HEK293 (cell line): Measurements from ENCODE around the gene SSH3.

Experiments used
- CTCF ChIA-PET: fragments of 350-600 bp; formaldehyde crosslinking; extraction: SDS; loops from one replicate; lab custom pipeline; 2021; ENCODE audit warnings: antibody characterized with exemption; lab: Yijun Ruan, JAX
- POLR2A ChIA-PET: fragments of 300-600 bp; formaldehyde crosslinking; extraction: SDS; loops from one replicate; lab custom pipeline; 2020; ENCODE audit warnings: antibody characterized with exemption, inconsistent platforms; lab: Yijun Ruan, JAX
- H3K27ac ChIP-seq: fragments of 200-500 bp; sonication (Bioruptor generic); 2 replicates; pipeline ENCODE4 v1.5.1; 2014; ENCODE audit warnings: low read depth, low read length, control low read depth, inconsistent platforms; ENCODE audit errors: extremely low read depth
- H3K36me3 ChIP-seq, 2 experiments: fragments of 200-500 bp in 1 of 2; sonication (Bioruptor generic) in 1 of 2; 1 replicate in 1 of 2; 2 replicates in 1 of 2; pipeline ENCODE4 v1.5.1; 2014 to 2017; ENCODE audit warnings: inconsistent platforms in 2 of 2, low read length in 2 of 2; ENCODE audit not compliant: control insufficient read depth in 2 of 2, insufficient read depth in 1 of 2
- H3K4me1 ChIP-seq: fragments of 200-500 bp; sonication (Bioruptor generic); 2 replicates; pipeline ENCODE4 v1.5.1; 2014; ENCODE audit warnings: mild to moderate bottlenecking, low read length, inconsistent platforms; ENCODE audit not compliant: control insufficient read depth, insufficient read depth
- H3K4me3 ChIP-seq: 2 replicates; pipeline ENCODE4 v1.5.1; 2011; ENCODE audit warnings: low read depth, mild to moderate bottlenecking, control low read depth, low read length, moderate library complexity
- H3K9me3 ChIP-seq: fragments of 200-500 bp; sonication (Bioruptor generic); 2 replicates; pipeline ENCODE4 v1.5.1; 2014; ENCODE audit warnings: low read depth, low read length, inconsistent platforms; ENCODE audit not compliant: control insufficient read depth, insufficient read depth
- GLI4 ChIP-seq: fragments of 450-650 bp; formaldehyde crosslinking; IDR thresholded peaks from 2 replicates; pipeline ENCODE4 v1.5.1; 2016; ENCODE audit warnings: missing biosample characterization, missing genetic modification characterization
- GLIS2 ChIP-seq: fragments of 450-650 bp; formaldehyde crosslinking; IDR thresholded peaks from 2 replicates; pipeline ENCODE4 v1.5.1; 2016; ENCODE audit warnings: missing biosample characterization, missing genetic modification characterization
- HIC1 ChIP-seq: fragments of 450-650 bp; formaldehyde crosslinking; IDR thresholded peaks from 2 replicates; pipeline ENCODE4 v1.5.1; 2016; ENCODE audit warnings: missing biosample characterization, missing genetic modification characterization
- TRIM28 ChIP-seq: IDR thresholded peaks from 2 replicates; pipeline ENCODE4 v1.6.1; 2011; ENCODE audit warnings: low read length, control low read depth, borderline replicate concordance
- ZFP69B ChIP-seq: fragments of 450-650 bp; formaldehyde crosslinking; IDR thresholded peaks from 2 replicates; pipeline ENCODE4 v1.5.1; 2016; ENCODE audit warnings: missing biosample characterization, missing genetic modification characterization
- ZNF221 ChIP-seq: fragments of 450-650 bp; formaldehyde crosslinking; IDR thresholded peaks from 2 replicates; pipeline ENCODE4 v1.5.1; 2017; ENCODE audit warnings: missing biosample characterization, missing genetic modification characterization, borderline replicate concordance
- ZNF324 ChIP-seq: fragments of 450-650 bp; formaldehyde crosslinking; IDR thresholded peaks from 2 replicates; pipeline ENCODE4 v1.5.1; 2016; ENCODE audit warnings: missing biosample characterization, missing genetic modification characterization
- ZNF335 ChIP-seq: fragments of 450-650 bp; formaldehyde crosslinking; conservative IDR thresholded peaks from 2 replicates; pipeline ENCODE4 v1.5.1; 2016; ENCODE audit warnings: missing biosample characterization, missing genetic modification characterization
- ZNF555 ChIP-seq: fragments of 450-650 bp; formaldehyde crosslinking; conservative IDR thresholded peaks from 2 replicates; pipeline ENCODE4 v1.5.1; 2017; ENCODE audit warnings: missing biosample characterization, mild to moderate bottlenecking, missing genetic modification characterization, inconsistent platforms
- ZNF600 ChIP-seq: fragments of 450-650 bp; formaldehyde crosslinking; IDR thresholded peaks from 2 replicates; pipeline ENCODE4 v1.5.1; 2016; ENCODE audit warnings: missing biosample characterization, missing genetic modification characterization
- ZNF623 ChIP-seq: fragments of 450-650 bp; formaldehyde crosslinking; IDR thresholded peaks from 2 replicates; pipeline ENCODE4 v1.5.1; 2016; ENCODE audit warnings: missing biosample characterization, missing genetic modification characterization
- ZNF626 ChIP-seq: fragments of 450-650 bp; sonication (Bioruptor Pico); formaldehyde crosslinking; IDR thresholded peaks from 2 replicates; pipeline ENCODE4 v1.5.1; 2018; ENCODE audit warnings: missing biosample characterization, missing genetic modification characterization, inconsistent platforms
- ZNF76 ChIP-seq: fragments of 450-650 bp; formaldehyde crosslinking; IDR thresholded peaks from 2 replicates; pipeline ENCODE4; 2016; ENCODE audit warnings: low read depth, missing biosample characterization, missing genetic modification characterization, borderline replicate concordance
- ZNF777 ChIP-seq: fragments of 450-650 bp; formaldehyde crosslinking; IDR thresholded peaks from 2 replicates; pipeline ENCODE4 v1.5.1; 2017; ENCODE audit warnings: missing biosample characterization, missing genetic modification characterization, borderline replicate concordance
- ZNF830 ChIP-seq: fragments of 450-650 bp; IDR thresholded peaks from 2 replicates; pipeline ENCODE4 v1.5.0; 2018; ENCODE audit warnings: missing biosample characterization, missing genetic modification characterization, low read depth, mild to moderate bottlenecking, moderate library complexity
- ZSCAN16 ChIP-seq: fragments of 450-650 bp; formaldehyde crosslinking; IDR thresholded peaks from 2 replicates; pipeline ENCODE4 v1.5.1; 2016; ENCODE audit warnings: missing biosample characterization, missing genetic modification characterization
- ZSCAN4 ChIP-seq: fragments of 450-650 bp; formaldehyde crosslinking; IDR thresholded peaks from 2 replicates; pipeline ENCODE4 v1.5.1; 2017; ENCODE audit warnings: missing biosample characterization, missing genetic modification characterization
- TF ChIP-seq, protein P1 (sequence below): fragments of 450-650 bp; formaldehyde crosslinking; IDR thresholded peaks from 2 replicates; pipeline ENCODE4 v1.5.1; 2016; ENCODE audit warnings: missing biosample characterization, missing genetic modification characterization
- TF ChIP-seq, protein P2 (sequence below): fragments of 450-650 bp; formaldehyde crosslinking; IDR thresholded peaks from 2 replicates; pipeline ENCODE4 v1.5.1; 2016; ENCODE audit warnings: missing biosample characterization, missing genetic modification characterization

The SSH3 gene

GRCh38 chr11:67285541-67286498, 17.5 kb upstream of the SSH3 start:
- Histone ChIP-seq H3K36me3 (peaks cover 0 to 72% of the 10 kb centered on the region in 2 experiments; a peak in 2 of 3 replicates), H3K27ac (0 out of 2 replicates have a peak overlapping the region, but pooled peaks have one; percentile 31), H3K9me3 (no peaks in the 10 kb centered on the region), H3K4me1 (no peaks in the 10 kb centered on the region), H3K4me3 (no peak overlapping the region)
- CTCF ChIA-PET: interaction anchor here (3.9 kb wide), 1 partner anchor 23 kb away, joined by 17 read pairs; no protein-coding TSS in a partner anchor
- TF ChIP-seq ZSCAN4 (tag by site-specific recombination) (no peak), GLI4 (no peak), GLIS2 (tag by site-specific recombination) (peak; percentile 68), ZNF777 (tag by site-specific recombination) (no peak), ZNF626 (tag by site-specific recombination) (no peak), ZNF335 (tag by site-specific recombination) (no peak), ZNF221 (no peak), ZNF600 (tag by site-specific recombination) (no peak), TRIM28 (no peak), ZSCAN16 (tag by site-specific recombination) (no peak), ZNF324 (no peak), HIC1 (tag by site-specific recombination) (peak; percentile 31; the same call in 1 of the 2 replicates), ZNF830 (tag by site-specific recombination) (no peak), ZNF623 (tag by site-specific recombination) (no peak), ZNF555 (tag by site-specific recombination) (no peak), ZNF76 (no peak)
- TF ChIP-seq, protein P1, sequence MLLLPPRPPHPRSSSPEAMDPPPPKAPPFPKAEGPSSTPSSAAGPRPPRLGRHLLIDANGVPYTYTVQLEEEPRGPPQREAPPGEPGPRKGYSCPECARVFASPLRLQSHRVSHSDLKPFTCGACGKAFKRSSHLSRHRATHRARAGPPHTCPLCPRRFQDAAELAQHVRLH (tag by site-specific recombination): no peak
- TF ChIP-seq, all 188 proteins: peak for 2
- POLR2A ChIA-PET: interaction anchor here (0.5 kb wide), 1 partner anchor 19 kb away, joined by 3 read pairs; no protein-coding TSS in a partner anchor

GRCh38 chr11:67286621-67287333, 16.6 kb upstream of the SSH3 start:
- H3K27ac ChIP-seq: peak overlapping the region; percentile 31
- H3K4me1 ChIP-seq: no peaks in the 10 kb centered on the region
- TF ChIP-seq, protein P2, sequence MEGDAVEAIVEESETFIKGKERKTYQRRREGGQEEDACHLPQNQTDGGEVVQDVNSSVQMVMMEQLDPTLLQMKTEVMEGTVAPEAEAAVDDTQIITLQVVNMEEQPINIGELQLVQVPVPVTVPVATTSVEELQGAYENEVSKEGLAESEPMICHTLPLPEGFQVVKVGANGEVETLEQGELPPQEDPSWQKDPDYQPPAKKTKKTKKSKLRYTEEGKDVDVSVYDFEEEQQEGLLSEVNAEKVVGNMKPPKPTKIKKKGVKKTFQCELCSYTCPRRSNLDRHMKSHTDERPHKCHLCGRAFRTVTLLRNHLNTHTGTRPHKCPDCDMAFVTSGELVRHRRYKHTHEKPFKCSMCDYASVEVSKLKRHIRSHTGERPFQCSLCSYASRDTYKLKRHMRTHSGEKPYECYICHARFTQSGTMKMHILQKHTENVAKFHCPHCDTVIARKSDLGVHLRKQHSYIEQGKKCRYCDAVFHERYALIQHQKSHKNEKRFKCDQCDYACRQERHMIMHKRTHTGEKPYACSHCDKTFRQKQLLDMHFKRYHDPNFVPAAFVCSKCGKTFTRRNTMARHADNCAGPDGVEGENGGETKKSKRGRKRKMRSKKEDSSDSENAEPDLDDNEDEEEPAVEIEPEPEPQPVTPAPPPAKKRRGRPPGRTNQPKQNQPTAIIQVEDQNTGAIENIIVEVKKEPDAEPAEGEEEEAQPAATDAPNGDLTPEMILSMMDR (tag by site-specific recombination): 0 out of 2 replicates have a peak, but pooled peaks have one; percentile 23
- peak; percentile 37; the same call in 1 of the 2 replicates for TF ChIP-seq ZFP69B (tag by site-specific recombination)
- no peak for TF ChIP-seq GLI4
- TF ChIP-seq, all 188 proteins: peak for 2
- CTCF ChIA-PET: interaction anchor here (3.9 kb wide), 1 partner anchor 24 kb away, joined by 17 read pairs; no protein-coding TSS in a partner anchor
- H3K9me3 ChIP-seq: no peaks in the 10 kb centered on the region
- POLR2A ChIA-PET: no interaction called here
- peaks cover 0 to 72% of the 10 kb centered on the region in 2 experiments; a peak in 2 of 3 replicates for H3K36me3 ChIP-seq
- H3K4me3 ChIP-seq: no peak overlapping the region
